A549 (cell line): Measurements from ENCODE around the gene SLC16A12. TPM values are rescaled to one million over a fixed set of nuclear protein-coding genes. Genes with fewer than 3 reads are reported as not detected.

Source experiments
- ATAC-seq, 2 experiments: fragments of 200-7000 bp in 1 of 2; fragments of >200 bp in 1 of 2; cut with Nextera tagmentation in 1 of 2; cut with Tn5 transposase in 1 of 2; 3 replicates each; pipeline versions ENCODE4 v1.8.0 to v1.9.1; 2018 to 2020; ENCODE audit warnings: mild to moderate bottlenecking in 1 of 2, moderate library complexity in 1 of 2
- CTCF ChIA-PET: fragments of 300-600 bp; sonication (Branson Sonifier 250); formaldehyde crosslinking; extraction: SDS; loops from one replicate; lab custom pipeline; 2021; ENCODE audit warnings: antibody characterized with exemption, inconsistent platforms; lab: Yijun Ruan, JAX
- POLR2A ChIA-PET: fragments of 350-600 bp; formaldehyde crosslinking; extraction: SDS; loops from one replicate; lab custom pipeline; 2021; ENCODE audit warnings: antibody characterized with exemption, inconsistent platforms; lab: Yijun Ruan, JAX
- DNase-seq, 2 experiments: peaks; one replicate each; pipeline versions ENCODE4 v3.0.0 to v3.0.0-alpha.2; 2011 to 2016; ENCODE audit warnings: low read depth in 1 of 2, low spot score in 1 of 2
- FAIRE-seq: peaks from 2 replicates; lab custom pipeline; 2011; peaks lifted over from hg19 to GRCh38; lab: Jason Lieb, UNC
- H3K27ac ChIP-seq, 2 experiments: fragments of >200 bp; sonication (Bioruptor Twin); formaldehyde crosslinking; 3 replicates each; pipeline ENCODE4 v1.5.1; 2016 to 2017
- H3K4me1 ChIP-seq: fragments of >200 bp; sonication (Bioruptor Twin); formaldehyde crosslinking; 3 replicates; pipeline ENCODE4 v1.6.1; 2016
- H3K4me2 ChIP-seq: fragments of >200 bp; sonication (Bioruptor Twin); formaldehyde crosslinking; 3 replicates; pipeline ENCODE4 v1.6.1; 2016
- H3K4me3 ChIP-seq: fragments of >200 bp; sonication (Bioruptor Twin); formaldehyde crosslinking; 3 replicates; pipeline ENCODE4 v1.5.1; 2016
- H3K9me3 ChIP-seq: fragments of >200 bp; sonication (Bioruptor Twin); formaldehyde crosslinking; 3 replicates; pipeline ENCODE4 v1.6.1; 2016
- BCL3 ChIP-seq: fragments of >200 bp; sonication (Bioruptor Twin); formaldehyde crosslinking; IDR thresholded peaks from 3 replicates; pipeline ENCODE4 v1.6.1; 2016
- CEBPB ChIP-seq, 2 experiments: fragments of >200 bp in 1 of 2; sonication (Bioruptor Twin) in 1 of 2; formaldehyde crosslinking in 1 of 2; IDR thresholded peaks; 2 replicates each; pipeline ENCODE4 v1.6.1; 2012 to 2016
- E2F6 ChIP-seq: IDR thresholded peaks from 2 replicates; pipeline ENCODE4 v1.6.1; 2012; ENCODE audit warnings: low read depth, borderline replicate concordance
- EHF ChIP-seq: fragments of 250-450 bp; sonication (Bioruptor Pico); IDR thresholded peaks from 2 replicates; pipeline ENCODE4 v1.5.0; 2020; ENCODE audit warnings: mild to moderate bottlenecking
- ELK1 ChIP-seq: fragments of 150-350 bp; IDR thresholded peaks from 2 replicates; pipeline ENCODE4 v1.6.1; 2014; ENCODE audit warnings: low read depth, mild to moderate bottlenecking, low read length
- ESRRA ChIP-seq: fragments of 150-350 bp; IDR thresholded peaks from 2 replicates; pipeline ENCODE4 v1.6.1; 2014; ENCODE audit warnings: mild to moderate bottlenecking, low read length, borderline replicate concordance
- FOSB ChIP-seq: fragments of 250-450 bp; sonication (Bioruptor Pico); IDR thresholded peaks from 2 replicates; pipeline ENCODE4 v1.5.0; 2020; ENCODE audit warnings: mild to moderate bottlenecking, moderate library complexity
- FOXS1 ChIP-seq: fragments of 250-450 bp; sonication (Bioruptor Pico); IDR thresholded peaks from 2 replicates; pipeline ENCODE4 v1.5.0; 2020; ENCODE audit warnings: mild to moderate bottlenecking, moderate library complexity
- HMGXB4 ChIP-seq: fragments of 250-450 bp; sonication (Bioruptor Pico); IDR thresholded peaks from 2 replicates; pipeline ENCODE4 v1.5.0; 2021; ENCODE audit warnings: mild to moderate bottlenecking, moderate library complexity, borderline replicate concordance
- HOXA7 ChIP-seq: fragments of 250-450 bp; sonication (Bioruptor Pico); IDR thresholded peaks from 2 replicates; pipeline ENCODE4 v1.5.0; 2020; ENCODE audit warnings: mild to moderate bottlenecking, moderate library complexity
- HOXB13 ChIP-seq: fragments of 250-450 bp; sonication (Bioruptor Pico); IDR thresholded peaks from 2 replicates; pipeline ENCODE4 v1.5.0; 2020; ENCODE audit warnings: low read depth, mild to moderate bottlenecking, moderate library complexity
- HOXB5 ChIP-seq: fragments of 250-450 bp; sonication (Bioruptor Pico); IDR thresholded peaks from 2 replicates; pipeline ENCODE4 v1.5.0; 2020; ENCODE audit warnings: mild to moderate bottlenecking, moderate library complexity
- KDM1A ChIP-seq: fragments of 200-600 bp; sonication (generic); IDR thresholded peaks from 2 replicates; pipeline ENCODE4 v1.6.1; 2016; ENCODE audit warnings: low read depth, mild to moderate bottlenecking
- KDM5A ChIP-seq: fragments of 200-600 bp; sonication (generic); IDR thresholded peaks from 2 replicates; pipeline ENCODE4 v1.6.1; 2016; ENCODE audit warnings: antibody characterized with exemption, mild to moderate bottlenecking
- MAFK ChIP-seq: fragments of 450-650 bp; IDR thresholded peaks from 2 replicates; pipeline ENCODE4 v1.6.1; 2014; ENCODE audit not compliant: partially characterized antibody
- MAX ChIP-seq: IDR thresholded peaks from 2 replicates; pipeline ENCODE4 v1.6.1; 2012
- MAZ ChIP-seq: fragments of 150-350 bp; IDR thresholded peaks from 2 replicates; pipeline ENCODE4 v1.6.1; 2014; ENCODE audit warnings: antibody characterized with exemption, low read depth, low read length, borderline replicate concordance
- MYC ChIP-seq: IDR thresholded peaks from 2 replicates; pipeline ENCODE4 v1.6.1; 2012; ENCODE audit warnings: mild to moderate bottlenecking, inconsistent platforms, low read length, improper control_type of control experiment, borderline replicate concordance
- NR3C1 ChIP-seq: fragments of >200 bp; sonication (Bioruptor Twin); formaldehyde crosslinking; IDR thresholded peaks from 3 replicates; pipeline ENCODE4 v1.6.1; 2017
- PHF8 ChIP-seq: fragments of 200-600 bp; sonication (generic); IDR thresholded peaks from 2 replicates; pipeline ENCODE4 v1.6.1; 2016; ENCODE audit warnings: low read depth, mild to moderate bottlenecking, antibody characterized with exemption, moderate library complexity, borderline replicate concordance
- POLR2AphosphoS2 ChIP-seq: conservative IDR thresholded peaks from 2 replicates; pipeline ENCODE4 v1.6.1; 2012; ENCODE audit warnings: low read length, improper control_type of control experiment, inconsistent platforms
- RCOR1 ChIP-seq: fragments of 150-350 bp; IDR thresholded peaks from 2 replicates; pipeline ENCODE4 v1.6.1; 2014; ENCODE audit warnings: antibody characterized with exemption, low read length, low read depth
- TFCP2L1 ChIP-seq: fragments of 250-450 bp; sonication (Bioruptor Pico); IDR thresholded peaks from 2 replicates; pipeline ENCODE4 v1.5.0; 2021; ENCODE audit warnings: mild to moderate bottlenecking
- USF2 ChIP-seq: fragments of 450-650 bp; IDR thresholded peaks from 2 replicates; pipeline ENCODE4 v1.6.1; 2014; ENCODE audit warnings: antibody characterized with exemption
- ZFP36 ChIP-seq: fragments of 450-650 bp; IDR thresholded peaks from 2 replicates; pipeline ENCODE4 v1.6.1; 2014; ENCODE audit warnings: borderline replicate concordance; ENCODE audit not compliant: partially characterized antibody
- ZSCAN20 ChIP-seq: fragments of 250-450 bp; sonication (Bioruptor Pico); IDR thresholded peaks from 2 replicates; pipeline ENCODE4 v1.8.0; 2022; ENCODE audit warnings: mild to moderate bottlenecking, moderate library complexity
- WGBS: methylation state at CpG from one replicate; pipeline ENCODE4 v1.1.6; 2017; ENCODE audit errors: missing lambda C conversion rate; 5-methylcytosine and 5-hydroxymethylcytosine counted together
- polyA minus RNA-seq: library from RNA; depleted of rRNA, polyadenylated mRNA; stranded (reverse); fragments of >200 nt; gene quantifications from 2 replicates; pipeline ENCODE4 v1.2.3, GENCODE V29; 2011; rRNA and poly(A)+ RNA removed
- polyA plus RNA-seq, 4 experiments: library from polyadenylated mRNA; depleted of rRNA in 3 of 4; stranded (reverse); fragments of >200 nt; fragmentation: RNase III in 1 of 4; extraction: RNeasy Plus Mini Kit Qiagen cat#74134 plus additional on column Dnase treatment in 1 of 4; gene quantifications; 2 replicates in 3 of 4; 3 replicates in 1 of 4; pipeline ENCODE4 v1.2.3, GENCODE V29; 2011 to 2017

Gene SLC16A12
- polyA plus RNA-seq (2011; rRNA removed) (0.11 and 0.14 TPM in 2 replicates), polyA plus RNA-seq (2017; fragmentation: RNase III; extraction: RNeasy Plus Mini Kit Qiagen cat#74134 plus additional on column Dnase treatment) (0.03 to 0.19 TPM (median 0.08 TPM) in 3 replicates), polyA minus RNA-seq (0.05 and 0.08 TPM in 2 replicates)
- 0.01 and 0.04 TPM in 2 replicates for polyA plus RNA-seq (2012; cell fraction: cytosol; rRNA removed)
- polyA plus RNA-seq (2012; cell fraction: nucleus; rRNA removed) = 0.01 and 2.4 TPM in 2 replicates

GRCh38 chr10:89535171-89536012 lies at the start of gene SLC16A12:
TSS of gene SLC16A12 (minus strand) at chr10:89535594. CDS start at chr10:89462578, 73,016 bp downstream.
- no peaks in the 10 kb centered on the region for H3K9me3 ChIP-seq
- DNase-seq = no peak
- no peak for TF ChIP-seq HOXB13 (CRISPR knock-in tag)
- no peak for TF ChIP-seq FOSB
- TF ChIP-seq MAX = peak; percentile 61; the same call in 1 of the 2 replicates
- no peak for TF ChIP-seq ESRRA
- TF ChIP-seq BCL3 = no peak
- no peak for TF ChIP-seq USF2
- TF ChIP-seq CEBPB (IDR thresholded peaks at IDR 0.05) = no peak
- TF ChIP-seq HMGXB4 (CRISPR knock-in tag) = no peak
- no peak for TF ChIP-seq ZFP36
- no peak for TF ChIP-seq HOXB5
- peak; percentile 75; the same call in 1 of the 2 replicates for TF ChIP-seq E2F6
- TF ChIP-seq FOXS1 (CRISPR knock-in tag) = no peak
- ChIA-PET CTCF (interaction anchor here (0.6 to 2.1 kb wide), 4 partner anchors 15 to 109 kb away, joined by 3 to 7 read pairs (median 6); no protein-coding TSS in a partner anchor), POLR2A (no interaction called here)
- 41% methylated on average over 32 of the region's 87 CpGs for WGBS
- 0 out of 3 replicates have a peak, but pooled peaks cover 6% of the 10 kb centered on the region for H3K4me1 ChIP-seq
- peak within 1 kb of the TSS; percentile 40 for H3K4me3 ChIP-seq
- ATAC-seq = peak; percentile 68 to 78
- peak within 1 kb of the TSS; percentile 93 for H3K4me2 ChIP-seq
- no peak for FAIRE-seq
- H3K27ac ChIP-seq = peak within 1 kb of the TSS; percentile 12 to 61; a peak in 3 of 6 replicates

- POLR2A ChIA-PET = no interaction called here
- H3K4me3 ChIP-seq = no peak overlapping the region
- H3K4me1 ChIP-seq = no peaks in the 10 kb centered on the region
- DNase-seq (no peak), FAIRE-seq (no peak), ATAC-seq (no peak)
- no peaks in the 10 kb centered on the region for H3K9me3 ChIP-seq
- WGBS = 91% methylated on average over 1 of the region's 1 CpG
- no peak overlapping the region for H3K4me2 ChIP-seq
- CTCF ChIA-PET = interaction anchor here (0.6 kb wide), 1 partner anchor 650 kb away, joined by 3 read pairs; no protein-coding TSS in a partner anchor
- H3K27ac ChIP-seq = no peak overlapping the region
- TF ChIP-seq ELK1 (no peak), RCOR1 (no peak), HOXA7 (CRISPR knock-in tag) (no peak), MAFK (no peak), ESRRA (no peak), EHF (CRISPR knock-in tag) (no peak), FOSB (no peak), HMGXB4 (CRISPR knock-in tag) (no peak), MYC (no peak), MAX (no peak), KDM5A (no peak), ZSCAN20 (CRISPR knock-in tag) (no peak), KDM1A (no peak), NR3C1 (no peak), PHF8 (no peak), TFCP2L1 (CRISPR knock-in tag) (no peak), MAZ (no peak), POLR2AphosphoS2 (no peak)
These were observed 46.6 kb upstream of the SLC16A12 start for GRCh38 chr10:89582022-89582421.
